GM21381 (cell line): ENCODE results near the gene ZNF334.

Source experiments
- ATAC-seq: cut with Tn5 transposase; IDR thresholded peaks from one replicate; pipeline ENCODE4 v1.9.1; 2021; ENCODE audit warnings: mild to moderate bottlenecking, moderate library complexity; ENCODE audit not compliant: unreplicated experiment

ZNF334 gene

DNA sequence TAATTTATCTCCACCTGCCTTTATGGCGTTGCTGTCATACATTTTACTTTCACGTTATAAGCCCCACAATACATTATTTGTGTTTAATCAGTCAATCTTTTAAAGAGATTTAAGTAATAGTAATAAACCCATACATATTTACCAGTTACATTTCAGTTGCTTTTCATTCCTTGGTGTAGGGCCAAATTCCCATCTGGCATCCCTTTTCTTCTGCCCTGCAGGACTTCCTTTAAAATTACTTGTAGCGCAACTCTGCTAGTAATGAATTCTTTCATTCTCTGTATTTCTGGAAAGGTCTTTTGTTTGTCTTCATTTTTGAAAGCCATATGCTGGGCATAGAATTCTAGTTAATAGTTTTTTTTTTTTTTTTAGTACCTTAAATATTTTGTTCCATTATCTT is 24.9 kb downstream of the ZNF334 start:
- ATAC-seq = no peak

DNA sequence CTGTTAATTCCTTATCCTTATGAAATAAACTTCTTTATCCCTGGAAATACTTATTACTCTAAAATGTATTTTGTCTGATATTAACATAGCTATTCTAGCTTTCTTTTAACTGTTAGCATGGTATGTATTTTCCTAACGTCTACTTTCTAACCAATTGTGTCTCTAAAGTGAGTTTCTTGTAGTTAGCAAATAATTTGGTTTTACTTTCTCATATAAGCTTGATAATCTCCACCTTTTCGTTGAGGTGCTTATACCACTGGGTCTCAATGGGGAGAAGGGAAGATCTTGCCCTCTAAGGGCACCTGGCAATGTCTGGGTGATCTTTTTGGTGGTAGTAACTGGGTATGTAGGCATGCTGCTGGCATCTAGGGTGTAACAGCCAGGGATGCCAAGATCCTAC is 25.7 kb downstream of the ZNF334 start:
- ATAC-seq = no peak

DNA sequence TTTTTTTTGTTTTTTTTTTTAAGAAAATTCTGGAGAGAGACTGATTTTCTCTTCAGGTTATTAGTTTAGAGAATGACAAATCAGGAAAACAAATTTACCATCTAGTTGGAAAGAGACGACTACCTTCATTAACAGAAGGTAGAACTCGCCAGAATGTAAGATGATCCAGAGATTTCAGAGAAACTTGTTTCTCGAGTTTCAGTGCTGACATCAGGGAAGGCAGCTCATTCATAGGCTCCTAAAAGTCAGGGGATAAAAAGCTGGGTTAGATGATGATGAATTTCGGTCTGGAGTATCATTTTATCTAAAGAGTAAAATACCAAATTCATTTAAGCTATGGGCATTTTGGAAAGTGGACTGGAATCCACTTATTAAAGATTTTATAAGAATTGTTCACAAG is 27.9 kb downstream of the ZNF334 start:
- no peak for ATAC-seq

DNA sequence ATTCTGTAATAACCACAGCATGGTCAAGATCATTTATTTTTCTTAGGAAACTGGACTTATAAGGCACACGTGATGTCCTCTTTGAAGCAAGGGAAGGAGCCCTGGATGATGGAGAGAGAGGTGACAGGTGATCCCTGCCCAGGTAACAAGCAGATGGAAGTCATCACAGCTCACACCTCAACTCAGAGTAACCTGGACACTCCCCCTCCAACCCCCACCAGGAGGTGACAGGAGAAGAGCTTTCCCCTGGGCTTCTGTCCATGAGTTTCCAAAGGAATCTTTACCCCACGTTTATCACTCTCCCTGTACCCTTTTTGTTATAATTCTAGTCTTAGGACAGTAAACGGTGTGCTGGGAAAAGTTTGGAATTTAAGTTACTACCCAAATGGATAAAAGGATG is 28.4 kb downstream of the ZNF334 start:
- no peak for ATAC-seq

DNA sequence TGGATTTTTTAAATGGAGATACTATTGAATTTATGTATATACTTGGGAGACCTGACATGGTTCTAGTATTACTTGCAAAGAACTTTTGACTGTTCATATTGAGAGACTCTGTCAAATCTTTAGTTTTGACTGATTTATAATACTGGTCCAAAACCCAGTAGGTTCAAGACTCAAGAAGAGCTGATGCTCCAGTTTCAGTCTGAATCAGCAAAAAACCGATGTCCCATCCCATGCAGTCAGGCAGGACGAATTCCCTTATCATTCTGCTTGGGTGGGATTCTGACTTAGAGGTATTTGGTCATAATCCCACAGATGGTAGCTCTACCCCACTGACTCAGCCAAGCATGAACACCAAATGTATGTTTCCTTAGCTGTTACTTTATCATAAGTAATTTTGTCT is 29.5 kb downstream of the ZNF334 start:
- ATAC-seq = no peak

DNA sequence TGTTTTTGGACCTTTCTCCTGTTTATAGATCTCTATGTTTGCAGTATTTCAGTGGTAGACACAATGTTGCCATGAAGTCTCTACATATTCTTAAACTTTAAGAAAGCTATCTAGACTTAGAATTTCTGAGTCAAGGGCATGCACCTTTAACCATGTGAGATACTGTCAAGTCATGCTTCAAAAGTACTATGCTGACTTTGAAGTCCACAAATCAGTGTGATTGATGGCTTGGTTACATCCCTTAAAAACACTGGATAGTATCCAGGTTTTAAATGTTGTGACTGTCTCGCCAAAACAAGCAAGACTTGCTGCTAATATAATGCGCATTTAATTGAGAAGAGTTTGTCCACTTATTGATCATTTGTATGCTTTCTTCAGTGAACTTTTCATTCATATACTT is 30.5 kb downstream of the ZNF334 start:
- ATAC-seq = no peak

DNA sequence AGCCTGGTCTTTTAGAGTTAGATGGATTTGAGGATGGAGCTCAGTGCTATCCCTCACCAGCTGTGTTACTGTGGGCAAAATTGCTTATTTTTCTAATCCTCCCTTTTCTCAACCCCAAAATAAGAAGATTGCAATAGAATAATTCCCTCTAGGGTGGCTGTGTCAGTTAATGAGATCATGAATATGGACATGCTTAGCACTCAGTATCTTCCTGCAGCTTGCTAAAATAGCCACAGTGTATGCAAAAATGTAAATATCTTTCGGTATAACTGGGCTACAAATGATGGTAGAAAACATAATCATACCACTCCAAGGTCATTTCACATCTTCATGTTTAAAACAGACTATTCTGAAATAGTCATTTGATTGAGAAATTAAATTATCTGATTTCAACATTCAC is 35.7 kb downstream of the ZNF334 start:
- no peak for ATAC-seq

DNA sequence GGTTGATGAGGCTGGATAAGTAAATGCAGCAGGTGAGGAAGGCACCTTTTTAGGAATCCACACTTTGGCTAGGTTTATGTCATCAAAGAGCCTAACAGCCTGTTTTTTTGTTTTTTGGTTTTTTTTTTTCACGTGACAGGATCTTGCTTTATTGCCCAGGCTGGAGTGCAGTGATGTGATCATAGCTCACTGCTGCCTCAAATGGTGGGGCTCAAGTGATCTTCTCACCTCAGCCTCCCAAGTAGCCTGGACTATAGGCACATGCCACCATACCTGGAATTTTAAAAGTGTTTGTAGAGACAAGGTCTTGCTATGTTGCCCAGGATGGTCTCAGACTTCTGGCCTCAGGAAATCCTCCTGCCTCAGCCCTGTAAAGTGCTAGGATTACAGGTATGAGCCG is 36.1 kb downstream of the ZNF334 start:
- ATAC-seq = no peak

DNA sequence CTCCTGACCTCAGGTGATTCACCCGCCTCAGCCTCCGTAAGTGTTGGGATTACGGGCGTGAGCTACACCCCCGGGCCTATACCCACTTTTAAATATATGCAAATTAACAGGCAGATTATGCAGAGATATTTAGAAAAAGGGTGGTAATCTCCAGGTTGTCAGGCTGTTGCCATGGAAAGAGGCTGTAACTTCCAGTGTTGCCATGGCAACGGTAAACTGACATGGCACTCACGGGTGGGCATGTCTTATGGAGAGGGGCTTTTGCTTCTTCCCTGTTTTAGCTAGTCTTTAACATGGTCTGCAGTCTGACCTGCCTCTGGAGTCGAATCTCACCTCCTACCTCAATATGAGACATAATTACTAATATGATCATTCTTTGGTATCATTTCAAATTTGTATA is 44.9 kb downstream of the ZNF334 start:
- ATAC-seq = no peak

DNA sequence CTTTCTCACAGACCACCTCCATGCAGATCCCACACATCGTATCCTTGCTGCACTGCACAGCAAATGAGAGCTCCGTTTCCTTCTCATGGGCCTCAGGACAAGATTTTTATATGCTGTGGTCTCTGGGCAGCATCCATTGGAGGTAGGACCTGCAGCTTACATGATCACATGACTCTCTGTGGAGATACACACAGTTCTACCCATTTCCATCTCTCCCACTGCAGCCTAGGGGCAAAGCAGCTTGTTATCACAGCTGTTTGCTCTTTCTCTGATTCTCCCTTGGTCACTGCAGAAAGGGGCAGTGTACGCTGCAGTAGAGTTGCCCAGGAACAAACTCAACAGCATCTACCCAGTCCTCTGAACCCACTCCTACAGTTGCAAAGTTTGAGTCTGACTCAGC is 48.9 kb downstream of the ZNF334 start:
- no peak for ATAC-seq

DNA sequence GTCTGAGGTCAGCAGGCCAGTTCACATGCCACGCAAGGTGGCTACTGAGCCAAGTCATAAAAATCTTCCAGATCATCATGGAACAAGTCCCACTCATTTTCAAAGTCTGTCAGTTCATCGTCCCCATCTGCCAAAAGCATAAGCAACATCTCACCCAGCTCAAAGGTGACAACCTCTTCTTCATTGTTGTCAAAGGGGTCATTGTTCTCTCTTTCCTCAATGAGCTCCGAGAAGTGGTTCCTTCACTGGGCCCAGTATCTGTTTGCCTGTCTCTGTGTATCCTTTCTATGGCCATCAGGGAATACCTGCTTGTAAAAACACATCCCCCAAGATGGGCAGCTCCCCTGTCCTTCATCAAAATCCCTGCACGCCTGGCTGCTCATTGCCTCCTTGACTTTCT is 49.5 kb downstream of the ZNF334 start:
- ATAC-seq = no peak

DNA sequence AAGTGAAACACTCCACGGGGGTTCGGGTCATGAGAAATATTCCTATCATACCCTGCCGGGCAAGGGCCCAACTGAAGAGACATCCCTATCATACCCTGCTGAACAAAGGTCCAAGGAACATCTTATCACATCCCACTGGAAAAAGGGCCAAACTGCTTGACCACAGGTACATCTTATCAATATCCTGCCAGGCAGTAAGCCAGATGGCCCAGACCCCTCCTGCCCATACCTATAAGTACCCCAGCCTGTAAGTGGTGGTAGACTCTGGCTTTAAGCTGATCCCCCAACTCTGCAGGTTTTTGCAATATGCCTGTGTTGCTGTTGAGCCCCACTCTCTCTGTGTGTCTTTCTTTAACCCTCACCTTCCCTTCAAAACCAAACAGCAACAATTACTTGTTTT is 51.6 kb downstream of the ZNF334 start:
- ATAC-seq = no peak

DNA sequence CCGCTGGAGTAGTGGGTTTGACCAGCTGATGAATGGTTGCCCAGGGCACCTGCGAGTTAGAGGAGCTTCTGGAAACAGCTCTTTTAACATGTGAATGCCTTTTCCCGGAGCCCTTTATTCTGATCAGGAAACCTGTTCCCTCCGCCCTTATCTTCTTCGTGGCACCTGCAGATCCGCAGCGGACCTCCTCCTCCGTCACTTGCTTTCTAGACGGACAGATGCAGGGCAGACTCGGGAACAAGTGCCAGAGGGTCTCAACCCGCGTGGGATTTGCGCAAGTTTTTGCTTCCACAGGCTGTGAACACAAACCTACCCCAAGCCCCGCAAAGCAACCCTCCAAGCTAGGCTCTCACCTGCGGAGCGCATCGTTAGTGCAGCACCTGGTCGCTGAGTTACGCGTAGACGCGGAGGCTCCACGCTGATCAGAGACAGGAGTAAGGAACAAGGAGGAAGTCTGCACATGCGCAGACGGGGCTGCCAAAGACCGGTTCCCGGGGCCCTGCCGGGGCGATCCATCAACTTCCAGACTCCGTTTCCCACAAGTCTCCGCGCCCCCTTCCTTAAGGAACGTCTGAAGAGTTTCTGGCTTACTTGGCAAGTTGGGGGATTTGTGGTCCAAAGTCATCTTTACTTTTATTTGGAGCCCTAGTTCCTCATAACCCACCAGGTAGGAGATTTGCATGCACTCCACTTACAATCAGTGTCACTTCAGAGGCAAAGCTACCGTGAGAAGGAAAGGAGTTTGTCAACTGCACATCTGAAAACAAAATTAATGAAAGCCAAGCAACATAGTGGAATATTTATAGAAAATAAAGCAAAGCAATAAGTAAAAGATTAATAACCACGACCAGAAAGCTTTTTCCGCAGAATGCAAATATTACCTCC is 54.3 kb downstream of the ZNF334 start:
- ATAC-seq = no peak

DNA sequence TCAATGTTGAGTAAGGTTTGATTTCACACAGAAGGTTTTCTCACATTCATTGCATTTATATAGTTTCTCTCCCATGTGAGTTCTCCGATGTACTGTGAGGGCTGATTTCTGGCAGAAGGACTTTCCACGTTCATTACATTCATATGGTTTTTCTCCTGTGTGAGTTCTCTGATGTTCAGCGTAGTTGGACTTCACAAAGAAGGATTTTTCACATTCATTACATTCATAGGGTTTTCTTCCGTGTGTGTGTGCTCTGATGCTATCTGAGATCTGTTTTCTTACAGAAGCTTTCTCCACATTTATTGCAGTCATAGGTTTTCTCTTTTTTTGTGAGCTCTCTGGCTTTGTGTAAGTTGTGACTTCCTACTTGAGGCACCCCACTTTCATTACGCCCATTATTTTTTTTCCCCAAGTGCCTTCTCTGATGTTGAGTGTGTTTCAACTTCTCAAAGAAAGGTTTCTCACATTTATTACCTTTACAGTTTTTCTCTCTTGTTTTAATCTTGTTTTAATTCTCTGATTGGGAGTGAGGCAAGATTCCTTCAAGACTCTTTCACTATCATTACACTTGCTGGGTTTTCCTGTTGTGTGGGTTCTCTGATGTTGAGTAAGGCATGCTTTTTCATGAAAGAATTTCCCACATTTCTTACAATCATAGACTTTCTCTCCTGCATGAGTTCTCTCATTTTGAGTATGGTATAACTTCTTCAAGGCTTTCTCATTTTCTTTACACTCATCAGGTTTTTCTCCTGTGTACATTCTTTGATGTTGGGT is 56.9 kb downstream of the ZNF334 start:
- ATAC-seq = no peak

DNA sequence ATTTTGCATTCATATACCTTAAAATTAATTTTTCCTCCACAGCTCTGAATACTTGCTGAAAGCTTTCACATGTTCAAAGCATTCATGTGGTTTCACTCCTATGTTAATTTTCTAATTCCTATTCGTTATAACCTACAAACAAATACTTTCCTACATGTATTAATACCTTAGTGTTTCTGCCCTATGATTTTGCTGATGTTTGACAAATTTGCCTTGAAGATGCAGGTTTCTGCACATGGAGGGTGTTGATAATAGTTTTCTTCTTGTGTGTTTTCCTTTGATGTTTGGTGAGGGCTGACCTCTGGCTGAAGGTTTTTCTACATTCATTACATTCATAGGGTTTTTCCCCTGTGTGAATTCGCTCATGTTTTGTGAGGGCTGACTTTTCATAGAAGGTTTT is 57.6 kb downstream of the ZNF334 start:
- ATAC-seq = no peak
